COLO668 (cell line): ENCODE results near the gene VPS37D.
A peak's percentile ranks its signal among the peaks of the same experiment; 100 is the strongest.

ENCODE experiments used
- DNase-seq: peaks from one replicate; lab custom pipeline; 2025; ENCODE audit not compliant: unreplicated experiment; lab: John Stamatoyannopoulos, UW

Gene VPS37D

DNA sequence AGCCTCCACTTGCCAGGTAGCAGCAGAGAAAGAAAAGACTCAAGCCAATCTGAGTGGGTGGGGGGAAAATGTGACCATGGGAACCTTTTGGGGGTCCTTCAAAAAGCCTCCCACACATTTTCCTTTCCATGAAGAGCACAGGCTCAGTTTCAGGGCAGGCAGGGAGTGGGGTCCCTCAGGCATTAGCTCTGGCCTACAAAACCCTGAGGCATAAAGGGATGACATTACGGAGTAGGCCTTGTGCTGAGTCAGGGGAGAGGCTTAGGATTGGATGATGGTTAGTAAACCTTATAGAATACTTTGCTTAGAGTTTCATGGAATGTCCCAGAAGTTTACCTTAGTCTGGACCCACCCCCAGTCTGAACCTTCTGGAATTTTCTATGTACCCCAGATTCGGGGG lies 12.1 kb downstream of the VPS37D start:
- DNase-seq = no peak

DNA sequence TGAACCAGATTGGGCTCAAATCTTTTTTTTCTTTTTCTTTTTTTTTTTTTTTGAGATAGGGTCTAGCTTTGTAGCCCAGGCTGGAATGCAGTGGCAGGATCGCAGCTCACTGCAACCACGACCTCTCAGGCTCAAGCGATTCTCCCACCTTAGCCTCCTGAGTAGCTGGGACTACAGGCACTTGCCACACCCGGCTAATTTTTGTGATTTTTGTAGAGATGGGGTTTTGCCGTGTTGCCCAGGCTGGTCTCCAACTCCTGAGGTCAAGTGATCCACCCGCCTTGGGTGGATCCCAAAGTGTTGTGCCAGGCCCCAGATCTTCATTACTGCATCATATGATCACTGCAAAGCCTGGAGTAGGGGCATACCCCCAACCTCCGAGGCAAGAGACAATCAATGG lies 12.9 kb downstream of the VPS37D start:
- DNase-seq = no peak

DNA sequence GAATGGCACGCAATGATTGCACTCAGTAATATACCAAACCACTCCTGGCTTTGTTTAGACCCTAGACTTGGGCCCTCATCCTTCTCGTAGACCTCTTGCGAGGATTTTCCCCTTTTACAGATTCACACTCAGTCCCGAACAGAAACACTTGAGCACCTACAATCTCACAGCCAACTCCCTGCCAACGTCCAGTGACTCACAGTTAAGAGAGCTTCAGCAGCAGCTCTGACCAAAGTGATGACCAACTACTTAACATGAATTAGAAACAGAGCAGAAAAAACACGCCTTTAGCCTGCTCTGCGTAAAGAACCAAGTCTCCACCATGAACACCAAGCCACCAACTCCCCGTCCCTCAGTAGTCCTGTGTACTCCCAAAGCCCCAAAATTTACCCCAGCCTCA lies 13.4 kb downstream of the VPS37D start:
- no peak for DNase-seq

DNA sequence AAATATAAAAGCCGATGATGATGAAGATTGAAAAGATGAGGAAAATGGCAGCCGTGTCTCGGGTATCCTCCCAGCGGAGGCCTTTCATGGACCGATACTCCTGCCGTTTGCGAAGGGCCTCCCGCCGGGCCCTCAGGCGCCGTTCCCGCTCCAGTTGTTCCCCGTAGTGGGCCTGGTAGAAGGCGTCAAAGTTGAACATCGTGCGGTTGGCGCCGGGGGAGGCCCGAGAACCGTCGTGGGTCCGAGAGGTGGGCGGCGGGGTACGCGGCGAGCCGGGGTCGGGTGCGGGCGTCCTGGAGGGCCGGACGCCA lies 15.1 kb downstream of the VPS37D start:
- no peak for DNase-seq

DNA sequence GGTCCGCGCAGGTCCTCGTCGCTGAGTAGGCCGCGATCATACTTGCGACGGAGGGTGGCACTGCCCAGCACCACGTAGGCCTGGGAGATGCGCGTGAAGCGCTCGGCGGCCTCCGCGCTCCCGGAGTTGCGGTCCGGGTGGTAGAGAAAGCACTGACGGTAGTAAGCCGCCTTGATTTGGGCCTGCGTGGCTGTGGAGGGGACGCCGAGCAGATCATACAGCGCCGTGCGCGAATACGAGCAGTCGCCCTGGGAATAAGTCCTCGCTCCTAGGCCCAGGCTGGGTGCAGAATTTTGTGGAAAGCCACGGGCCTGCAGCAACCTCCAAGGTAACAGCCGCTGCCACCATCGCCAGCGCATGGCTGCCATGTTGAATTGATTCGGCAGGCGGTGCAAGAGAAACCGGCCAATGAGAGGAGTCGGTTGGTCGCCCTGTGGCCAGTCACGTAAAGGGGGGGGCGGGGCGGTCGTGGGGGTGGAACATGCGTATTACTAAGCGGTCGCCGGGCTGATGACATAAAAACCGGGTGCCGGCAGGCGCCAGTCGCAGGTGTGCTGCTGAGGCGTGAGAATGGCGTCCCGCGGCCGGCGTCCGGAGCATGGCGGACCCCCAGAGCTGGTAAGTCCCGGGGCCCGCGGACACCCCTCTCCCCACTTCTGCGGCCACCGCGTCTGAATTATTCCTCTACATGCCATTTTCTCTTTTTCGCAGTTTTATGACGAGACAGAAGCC lies 15.6 kb downstream of the VPS37D start, which contains the start of the genes BUD23 and DNAJC30:
Gene BUD23, plus strand, starts transcription at position 542 of the 732 bp plus-strand sequence. Its CDS starts 29 bp downstream, at position 571.
Gene DNAJC30, minus strand, starts transcription at position 398 of the 732 bp plus-strand sequence. Its CDS starts 30 bp downstream, at position 368.
- peak; percentile 97 for DNase-seq

DNA sequence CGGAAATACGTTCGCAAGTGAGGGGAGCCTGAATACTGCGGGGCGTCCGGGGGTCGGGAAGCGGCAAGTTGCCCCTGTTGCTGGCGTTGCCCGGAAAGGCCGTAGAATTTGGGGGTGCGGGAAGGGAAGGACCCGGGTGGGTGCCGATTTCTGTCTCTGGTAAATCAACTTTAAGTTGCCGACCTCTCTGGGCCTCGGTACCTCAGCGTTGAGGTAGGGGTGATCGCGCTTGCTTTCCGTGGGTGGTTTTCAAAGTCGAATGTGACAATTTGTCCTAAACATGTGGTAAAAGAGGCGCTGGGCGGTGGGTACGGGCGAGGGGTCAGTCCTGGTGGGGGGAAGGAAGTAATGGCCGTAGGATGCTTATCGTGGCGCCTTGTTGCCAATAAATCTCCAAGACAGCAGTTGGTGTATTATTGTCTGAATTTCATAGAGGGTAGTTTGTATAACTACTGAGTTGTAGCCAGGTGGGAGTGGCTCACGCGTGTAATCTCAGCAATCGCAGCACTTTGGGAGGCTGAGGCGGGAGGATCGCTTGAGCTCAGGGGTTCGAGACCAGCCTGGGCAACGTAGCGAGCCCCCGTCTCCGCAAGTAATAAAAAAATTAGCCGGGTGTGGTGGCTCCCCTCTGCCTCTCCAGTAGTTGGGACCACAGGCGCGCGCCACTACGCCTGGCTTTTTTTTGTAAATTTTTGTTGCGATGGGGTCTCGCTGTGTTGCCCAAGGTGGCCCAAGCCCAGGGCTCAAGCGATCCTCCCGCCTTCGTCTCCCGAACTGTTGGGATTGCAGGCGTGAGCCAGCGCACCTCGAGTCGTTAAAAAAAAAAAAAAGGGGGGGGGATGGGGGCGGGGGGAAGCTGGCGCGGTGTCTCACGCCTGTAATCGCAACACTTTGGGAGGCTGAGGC lies 16.4 kb downstream of the VPS37D start:
- peak; percentile 23 for DNase-seq

DNA sequence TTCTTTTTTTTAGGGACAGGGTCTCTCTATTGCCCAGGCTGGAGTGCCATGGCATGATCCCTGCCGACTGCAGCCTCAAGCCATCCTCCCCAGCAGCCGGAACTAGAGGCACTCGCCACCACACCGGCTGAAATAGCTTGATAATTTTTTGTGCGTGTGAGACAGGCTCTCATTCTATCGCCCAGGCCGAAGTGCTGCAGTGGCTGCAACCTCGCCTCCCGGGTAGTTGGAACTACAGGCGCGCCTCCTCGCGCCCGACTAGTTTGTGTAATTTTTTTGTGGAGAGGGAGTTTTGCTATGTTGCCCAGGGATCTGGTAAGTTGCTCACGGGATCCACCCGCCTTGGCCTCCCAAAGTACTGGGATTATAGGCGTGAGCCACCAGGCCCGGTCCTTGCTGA lies 17.7 kb downstream of the VPS37D start:
- no peak for DNase-seq

DNA sequence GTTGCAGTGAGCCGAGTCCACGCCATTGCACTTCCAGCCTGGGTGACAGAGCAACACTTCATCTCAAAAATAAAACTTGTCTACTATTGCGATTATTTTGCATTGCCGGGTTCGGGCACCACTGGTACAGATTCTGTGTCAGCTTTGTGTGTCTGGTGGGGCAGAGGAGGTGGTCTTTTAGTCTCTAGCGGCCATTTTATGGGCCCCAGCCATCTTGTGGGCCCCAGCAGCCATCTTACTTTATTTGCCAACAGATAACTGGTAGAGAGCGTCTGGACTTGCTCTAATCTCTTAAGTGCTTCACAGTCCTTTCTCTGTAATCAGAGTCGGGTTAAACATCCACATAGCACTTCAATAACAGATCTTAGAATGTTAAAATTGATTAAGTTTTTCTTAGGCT lies 20.7 kb downstream of the VPS37D start:
- no peak for DNase-seq

DNA sequence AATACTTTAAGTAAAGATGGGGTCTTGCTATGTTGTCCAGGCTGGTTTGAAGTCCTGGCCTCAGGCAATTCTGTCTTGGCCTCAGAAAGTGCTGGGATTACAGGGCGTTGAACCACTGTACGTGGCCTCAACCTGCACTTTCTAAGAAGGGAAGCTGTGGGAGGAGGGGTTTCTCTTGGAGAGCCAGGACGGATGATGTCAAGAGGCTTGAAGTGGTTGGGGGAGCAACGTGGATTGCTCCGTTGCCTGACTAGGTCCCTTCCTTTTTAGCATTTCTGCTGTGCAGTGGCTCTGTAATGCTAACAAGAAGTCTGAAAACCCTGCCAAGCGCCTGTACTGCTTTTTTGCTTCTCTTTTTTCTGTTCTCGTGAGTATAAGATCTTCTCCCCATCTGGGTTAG lies 23.0 kb downstream of the VPS37D start:
- no peak for DNase-seq

DNA sequence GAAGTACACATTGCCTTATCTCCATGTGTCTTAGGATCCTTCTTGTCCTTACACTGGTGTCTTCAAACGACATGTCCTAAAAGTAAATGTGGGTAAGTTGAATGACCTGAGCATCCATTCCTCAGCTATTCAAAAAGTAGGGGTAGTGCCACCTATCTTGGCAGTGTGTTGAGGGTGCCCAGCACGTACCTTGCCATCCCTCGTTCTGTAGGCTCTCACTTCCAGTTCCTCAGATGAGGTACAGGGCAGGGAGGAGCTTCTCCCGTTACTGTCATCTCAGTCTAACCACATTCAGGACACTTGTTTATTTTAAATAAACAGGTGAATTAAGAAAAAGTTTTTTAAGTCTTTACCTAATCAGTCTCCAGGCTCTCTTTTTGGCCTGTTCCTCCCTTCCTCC lies 28.7 kb downstream of the VPS37D start:
- no peak for DNase-seq

DNA sequence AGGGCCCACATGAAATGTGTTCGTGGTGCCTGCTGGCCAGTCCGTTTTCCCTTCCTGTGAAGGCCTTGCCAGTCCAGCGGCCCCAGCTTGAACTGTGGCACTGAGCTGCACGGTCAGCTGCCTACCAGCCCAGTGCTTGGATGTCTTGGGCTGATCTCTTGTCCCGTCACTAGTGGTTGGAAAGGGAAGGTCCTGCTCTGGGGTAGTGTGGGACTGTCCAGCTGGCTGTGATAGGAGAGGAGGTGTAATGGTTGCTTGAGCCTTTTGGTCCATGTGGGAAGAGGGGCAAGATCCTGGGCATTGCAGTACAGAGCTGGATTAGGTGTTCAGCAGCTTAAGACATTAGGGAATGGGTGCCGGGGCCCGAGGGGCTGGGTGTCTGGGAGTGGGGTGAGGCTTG lies 30.8 kb downstream of the VPS37D start:
- no peak for DNase-seq

DNA sequence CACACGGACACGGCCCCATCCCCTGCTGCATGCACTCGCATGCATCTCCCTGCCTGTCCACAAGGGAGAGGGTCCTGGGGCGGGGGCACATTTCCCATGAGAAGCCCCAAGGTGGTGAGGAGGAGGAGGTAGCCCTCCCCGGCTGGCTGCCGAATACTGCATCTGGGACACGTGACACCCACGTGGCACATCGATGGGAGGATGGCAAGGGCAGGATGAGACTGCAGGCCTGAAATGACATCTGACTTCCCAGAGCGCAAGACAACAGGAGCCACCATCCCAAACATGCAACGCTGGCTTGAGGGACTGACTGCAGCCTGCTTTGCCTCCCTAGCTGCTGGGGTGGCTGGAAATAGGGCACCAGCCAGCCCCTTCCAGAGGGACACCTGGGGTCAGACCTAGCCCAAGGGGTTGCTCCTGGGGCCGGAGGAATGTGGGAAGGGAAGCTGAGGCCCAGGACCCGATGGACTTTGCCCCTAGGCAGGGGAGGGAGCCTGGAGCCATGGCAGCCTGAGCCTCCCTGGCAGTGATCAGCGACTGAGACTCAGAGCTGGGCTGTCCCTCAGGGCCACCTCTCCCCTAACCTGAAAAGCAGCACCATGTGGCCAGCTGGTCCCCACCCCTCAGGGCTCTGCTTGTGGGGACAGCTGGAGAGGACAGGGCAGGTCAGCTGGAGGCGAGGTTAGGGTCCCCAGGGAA lies 31.9 kb downstream of the VPS37D start:
- no peak for DNase-seq

DNA sequence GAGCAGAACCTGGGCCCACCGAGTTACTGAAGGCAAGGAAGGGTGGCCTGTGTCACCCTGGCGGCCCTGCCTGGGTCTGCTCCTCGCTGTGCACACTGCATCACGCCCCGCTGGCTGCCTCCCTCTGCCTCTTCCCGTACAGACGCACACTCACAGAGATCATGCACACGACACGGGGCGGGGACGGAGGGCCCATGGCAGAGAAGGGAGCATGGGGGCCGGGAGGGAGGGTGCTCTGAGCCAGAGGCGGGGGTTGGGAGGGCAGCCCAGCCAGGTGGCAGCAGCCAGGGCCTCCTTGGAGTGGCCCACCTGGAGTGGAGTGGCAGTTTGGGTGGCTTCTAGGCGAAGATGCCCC lies 32.4 kb downstream of the VPS37D start:
- no peak for DNase-seq

DNA sequence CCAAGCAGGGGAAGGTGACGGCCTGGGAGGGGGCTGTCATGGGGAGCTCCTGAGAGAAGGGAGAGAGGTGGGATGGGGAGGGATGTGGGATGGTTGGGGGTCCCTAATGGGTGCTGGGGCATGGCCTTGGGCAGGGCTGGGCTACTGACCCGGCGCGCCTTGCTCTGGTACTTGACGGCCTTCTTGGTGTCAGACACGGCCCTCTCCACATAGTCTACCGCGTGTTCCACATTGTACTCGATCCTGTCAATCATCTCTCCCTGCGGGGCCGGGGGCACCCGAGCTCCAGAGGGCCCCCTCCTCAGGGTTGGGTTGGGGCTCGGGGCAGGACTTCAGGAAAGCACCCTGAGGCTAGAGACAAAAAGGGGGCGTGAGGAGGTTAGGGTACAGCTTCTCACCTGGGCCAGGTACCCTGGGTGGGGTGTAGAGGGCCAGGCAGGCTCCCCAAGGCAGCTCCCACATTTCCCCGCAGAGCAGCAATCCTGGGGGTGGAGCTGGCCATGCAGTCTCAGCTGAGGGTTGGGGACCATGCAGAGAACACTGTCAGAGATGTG lies 33.0 kb downstream of the VPS37D start:
- no peak for DNase-seq

DNA sequence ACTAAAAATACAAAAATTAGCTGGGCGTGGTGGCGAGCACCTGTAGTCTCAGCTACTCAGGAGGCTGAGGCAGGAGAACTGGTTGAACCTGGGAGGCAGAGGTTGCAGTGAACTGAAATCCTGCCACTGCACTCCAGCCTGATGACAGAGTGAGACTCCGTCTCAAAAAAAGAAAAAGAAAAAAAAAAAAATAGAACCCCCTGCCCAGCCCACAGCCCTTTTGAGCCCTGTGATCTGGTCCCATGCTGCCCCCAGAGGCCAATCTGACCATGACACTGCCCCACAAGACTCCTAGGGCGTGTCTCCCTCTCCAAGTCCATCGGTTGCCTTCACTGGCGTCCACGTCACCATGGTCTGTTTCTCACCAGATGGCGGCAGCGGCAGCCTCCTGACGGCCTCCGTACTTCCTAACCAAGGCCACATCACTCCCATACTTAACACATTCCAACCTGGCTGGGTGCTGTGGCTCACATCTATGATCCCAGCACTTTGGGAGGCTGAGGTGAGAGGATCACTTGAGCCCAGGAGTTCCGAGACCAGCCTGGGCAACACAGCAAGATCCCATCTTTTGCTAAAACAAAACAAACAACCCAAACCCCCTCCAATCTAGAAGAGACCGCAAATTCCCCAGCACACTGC lies 33.8 kb downstream of the VPS37D start:
- DNase-seq = peak; percentile 33

DNA sequence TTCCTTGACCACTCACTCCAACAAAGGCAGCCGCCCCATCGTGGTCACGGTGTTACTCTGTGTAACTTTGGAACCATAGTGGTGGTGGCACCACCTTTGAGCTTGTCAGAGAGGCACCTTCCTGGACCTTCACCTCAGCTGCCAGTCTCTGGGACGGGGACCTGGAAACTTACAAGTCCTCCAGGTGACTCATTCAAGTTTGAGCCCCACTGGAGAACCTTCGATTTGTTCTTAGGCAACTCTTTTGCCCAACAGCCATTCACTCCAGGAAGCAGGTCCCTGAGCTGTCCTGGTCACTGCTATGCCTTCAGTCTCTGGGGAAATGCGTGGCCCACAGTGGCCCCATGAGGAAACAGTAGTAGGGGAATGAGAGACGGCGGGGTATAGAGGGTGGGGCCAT lies 34.6 kb downstream of the VPS37D start:
- DNase-seq = no peak

DNA sequence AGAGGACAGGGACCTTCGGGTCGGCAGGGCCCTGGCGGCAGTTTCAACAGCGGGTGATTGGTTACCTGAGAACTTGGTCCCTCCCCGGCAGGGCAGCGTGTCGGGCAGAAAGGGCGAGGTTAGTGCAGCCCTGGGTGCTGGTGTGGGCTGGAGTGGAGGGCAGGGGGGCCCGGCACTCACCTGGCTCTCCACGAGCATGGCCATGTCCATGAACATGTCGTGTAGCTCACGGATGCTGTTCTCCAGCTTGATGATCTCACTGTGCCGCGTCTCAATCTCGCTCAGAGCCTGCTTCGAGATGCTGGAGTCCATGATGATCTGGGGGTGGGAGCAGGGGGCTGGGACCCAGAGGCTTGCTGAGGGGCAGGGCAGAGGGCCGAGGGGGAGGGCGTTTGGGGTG lies 35.0 kb downstream of the VPS37D start:
- DNase-seq = no peak

DNA sequence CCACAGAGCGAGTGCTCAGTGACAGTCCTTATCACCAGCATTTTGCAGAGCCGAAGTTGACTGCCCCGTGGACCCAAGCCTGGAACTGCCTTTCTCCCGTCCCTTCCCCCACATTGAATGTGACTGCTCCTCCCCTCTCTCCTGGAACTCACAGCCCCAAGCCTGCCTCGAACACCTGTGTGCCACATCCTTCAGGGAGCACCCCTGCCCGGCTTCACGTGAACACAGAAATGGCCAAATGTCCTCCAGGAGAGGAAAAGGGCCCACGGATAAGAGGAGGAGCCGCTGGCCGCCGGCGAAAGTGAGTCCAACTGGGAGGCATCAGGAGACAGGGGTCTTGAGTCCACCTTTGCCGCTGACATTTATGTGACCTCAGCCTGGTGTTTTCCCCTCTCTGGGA lies 35.6 kb downstream of the VPS37D start:
- DNase-seq = no peak

DNA sequence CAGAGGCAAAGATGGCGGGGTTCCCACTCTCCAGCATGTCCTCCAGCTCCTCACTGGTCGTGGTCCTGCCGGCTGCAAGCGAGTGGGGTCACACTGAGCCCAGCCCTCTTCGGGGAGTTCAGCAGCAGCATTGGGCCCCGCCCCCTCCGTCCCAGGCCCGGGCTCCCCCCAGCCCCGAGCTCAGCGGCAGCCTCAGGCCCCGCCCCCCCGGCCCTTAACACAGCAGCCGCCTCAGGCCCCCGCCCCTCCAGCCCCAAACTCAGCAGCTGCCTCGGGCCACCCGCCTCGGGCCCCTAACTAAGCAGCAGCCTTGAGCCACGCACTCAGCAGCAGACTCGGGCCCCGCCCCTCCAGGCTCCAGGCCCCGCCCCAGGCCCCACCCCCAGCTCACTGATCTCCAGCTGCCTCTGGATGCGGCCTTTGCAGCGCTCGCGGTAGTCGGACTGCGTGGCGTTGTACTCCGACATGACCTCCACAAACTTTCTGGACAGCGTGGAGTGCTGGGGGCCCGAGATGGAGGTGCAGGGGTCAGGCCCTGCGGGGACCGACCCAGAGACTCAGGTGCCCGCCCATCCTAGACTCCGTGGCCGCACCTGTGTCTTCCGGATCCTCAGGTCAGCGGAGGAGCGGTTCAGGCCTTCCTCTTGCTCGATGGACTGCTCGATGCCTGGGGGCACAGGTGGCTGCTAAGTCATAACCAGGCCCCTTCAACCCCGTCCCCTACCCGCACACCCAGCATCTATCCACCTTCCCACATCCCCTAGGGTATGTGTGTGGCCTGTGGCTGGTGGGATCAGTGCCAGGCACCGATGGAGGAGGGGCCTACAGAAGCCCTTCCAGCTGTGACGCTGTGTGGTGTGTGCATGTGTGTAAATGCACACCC lies 36.4 kb downstream of the VPS37D start:
- peak; percentile 4 for DNase-seq
